ENCODE measurements around the gene HOXB9.

The HOXB9 gene

GRCh38 chr17:48596000-48596734, 30.0 kb downstream of the HOXB9 start (continued):
- TF ChIP-seq CSRNP3 (CRISPR knock-in tag; IDR thresholded peaks at IDR 0.05), result no peak
- no peak for TF ChIP-seq PATZ1 (CRISPR knock-in tag; IDR thresholded peaks at IDR 0.05; ENCODE audit: borderline replicate concordance)
- TF ChIP-seq TCF4 (CRISPR knock-in tag; IDR thresholded peaks at IDR 0.05; ENCODE audit: borderline replicate concordance), result no peak
- TF ChIP-seq ZNF565 (CRISPR knock-in tag; conservative IDR thresholded peaks at IDR 0.05; ENCODE audit: low read depth), result no peak

- no peak for ATAC-seq
- TF ChIP-seq ZNF565 (CRISPR knock-in tag; conservative IDR thresholded peaks at IDR 0.05; ENCODE audit: low read depth) (no peak), TCF4 (CRISPR knock-in tag; IDR thresholded peaks at IDR 0.05; ENCODE audit: borderline replicate concordance) (no peak), CREB5 (CRISPR knock-in tag; IDR thresholded peaks at IDR 0.05; ENCODE audit: low read depth) (no peak), TSHZ2 (CRISPR knock-in tag; IDR thresholded peaks at IDR 0.05) (no peak), CSRNP3 (CRISPR knock-in tag; IDR thresholded peaks at IDR 0.05) (no peak), PPARA (CRISPR knock-in tag; IDR thresholded peaks at IDR 0.05; ENCODE audit: borderline replicate concordance) (no peak), SNAI2 (CRISPR knock-in tag; IDR thresholded peaks at IDR 0.05) (no peak), ZFP3 (CRISPR knock-in tag; IDR thresholded peaks at IDR 0.05) (no peak), POU6F1 (CRISPR knock-in tag; IDR thresholded peaks at IDR 0.05; ENCODE audit: borderline replicate concordance, low read depth) (no peak), CSDC2 (CRISPR knock-in tag; IDR thresholded peaks at IDR 0.05) (no peak), GLIS3 (CRISPR knock-in tag; IDR thresholded peaks at IDR 0.05) (no peak), ARNTL (CRISPR knock-in tag; IDR thresholded peaks at IDR 0.05; ENCODE audit: borderline replicate concordance, low read depth) (no peak), ZFP30 (CRISPR knock-in tag; IDR thresholded peaks at IDR 0.05) (no peak), ZC3H10 (CRISPR knock-in tag; IDR thresholded peaks at IDR 0.05) (no peak)
Measured at GRCh38 chr17:48595278-48595999, 30.7 kb downstream of the HOXB9 start.

All from SK-N-SH treated with all-trans-retinoic acid at 6 μM for 48 hours (cell line).